AG09309 (cell line): Measurements from ENCODE around the gene NTSR2.

ENCODE experiments used
- DNase-seq: peaks from one replicate; pipeline ENCODE4 v3.0.0-alpha.2; 2010; ENCODE audit warnings: low read depth
- H3K4me3 ChIP-seq: 2 replicates; pipeline ENCODE4 v1.5.1; 2011; ENCODE audit warnings: mild to moderate bottlenecking, low read depth, low read length, moderate library complexity; ENCODE audit not compliant: control insufficient read depth
- CTCF ChIP-seq: IDR thresholded peaks from 2 replicates; pipeline ENCODE4 v1.5.1; 2011; ENCODE audit warnings: mild to moderate bottlenecking, low read depth, low read length, inconsistent platforms; ENCODE audit not compliant: insufficient read depth, control insufficient read depth; ENCODE audit errors: missing control alignments

Gene NTSR2

DNA sequence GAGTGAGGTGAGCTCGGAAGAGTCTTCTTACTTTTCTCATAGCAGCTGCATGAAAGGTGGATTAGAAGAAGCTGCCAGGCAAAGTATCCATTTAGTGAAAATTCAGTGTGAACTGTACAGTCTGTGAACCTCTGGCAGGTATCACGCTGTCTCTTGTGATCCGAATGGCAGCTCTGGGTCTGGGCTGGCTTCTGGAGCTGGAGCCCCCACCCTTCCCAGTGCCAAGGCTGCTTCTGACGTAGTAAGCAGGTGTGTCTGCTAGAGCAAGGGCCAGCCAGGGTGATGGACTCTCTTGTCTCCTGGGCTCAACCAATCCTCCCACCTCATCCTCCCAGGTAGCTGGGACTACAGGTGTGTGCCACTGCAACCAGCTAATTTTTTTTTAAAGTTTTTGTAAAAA lies 14.0 kb upstream of the NTSR2 start:
- TF ChIP-seq CTCF = no peak
- no peak overlapping the region for H3K4me3 ChIP-seq
- no peak for DNase-seq

DNA sequence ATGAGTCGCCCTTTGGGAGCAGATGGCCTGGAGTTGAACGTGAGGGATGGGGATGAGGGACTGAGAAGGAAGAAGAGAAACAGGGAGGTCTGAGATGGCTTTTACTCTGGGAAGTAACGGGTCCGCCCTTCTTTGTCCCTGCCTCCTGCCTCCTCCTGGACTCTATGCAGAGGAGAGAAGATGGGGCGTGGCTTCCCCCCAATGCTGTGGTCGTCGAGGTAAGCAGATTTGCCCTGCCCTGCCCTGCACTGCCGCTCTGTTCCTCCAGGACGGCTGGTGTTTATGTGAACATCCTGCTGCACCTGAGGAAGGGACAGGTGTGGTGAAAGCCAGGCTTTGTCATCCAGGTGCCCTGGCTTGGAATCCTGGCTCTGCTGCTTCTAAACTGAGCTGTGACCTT lies 13.5 kb upstream of the NTSR2 start:
- no peak for TF ChIP-seq CTCF
- DNase-seq = no peak
- no peak overlapping the region for H3K4me3 ChIP-seq

GRCh38 chr2:11682590-11682915 lies 12.6 kb upstream of the NTSR2 start:
- H3K4me3 ChIP-seq = no peak overlapping the region
- no peak for TF ChIP-seq CTCF
- DNase-seq = no peak

DNA sequence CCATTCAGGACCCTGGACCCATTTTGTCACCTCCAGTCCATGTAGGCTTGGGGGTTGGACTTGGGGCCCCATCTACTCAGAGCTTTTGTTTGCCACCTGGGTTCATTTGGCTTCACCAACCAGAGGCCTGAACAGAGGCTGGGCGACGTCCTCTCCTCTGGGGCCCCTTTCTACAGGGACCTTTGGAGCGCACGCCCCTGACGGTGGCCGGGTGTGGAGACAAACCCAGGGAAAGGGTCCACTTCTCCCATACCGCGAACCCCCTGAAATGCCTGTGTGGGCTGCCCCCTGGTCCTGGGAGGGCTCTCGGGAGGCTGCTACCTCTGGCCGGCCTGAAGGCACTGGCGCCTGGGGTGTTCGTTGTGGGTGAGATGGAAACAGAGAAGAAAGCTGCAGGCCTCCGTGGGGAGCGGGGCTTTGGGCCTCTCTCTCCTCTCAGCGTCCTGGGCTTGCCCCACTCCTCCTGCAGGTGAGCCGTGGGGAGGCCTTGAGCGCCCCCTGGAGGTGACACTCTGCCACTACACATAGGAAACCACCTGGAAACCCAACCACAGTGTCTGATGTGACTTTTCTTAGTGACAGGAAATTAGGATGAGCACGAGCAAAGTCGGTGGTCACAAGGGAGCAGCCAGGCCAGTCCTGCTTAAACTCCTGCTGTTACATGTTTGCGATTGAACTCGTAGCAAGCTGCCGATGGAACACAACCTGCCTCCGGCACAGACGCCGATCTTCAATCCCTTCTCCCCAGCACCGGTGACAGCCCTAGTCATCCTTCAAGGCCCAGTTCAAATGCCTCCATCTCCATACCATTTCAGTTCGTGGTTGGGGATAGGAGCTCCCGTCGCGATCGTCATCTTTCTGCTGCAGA lies 12.0 kb upstream of the NTSR2 start:
- TF ChIP-seq CTCF = peak; percentile 77
- H3K4me3 ChIP-seq = no peak overlapping the region
- DNase-seq = no peak

GRCh38 chr2:11680901-11681721 lies 11.1 kb upstream of the NTSR2 start:
- DNase-seq = no peak
- H3K4me3 ChIP-seq = no peak overlapping the region
- TF ChIP-seq CTCF = no peak

DNA sequence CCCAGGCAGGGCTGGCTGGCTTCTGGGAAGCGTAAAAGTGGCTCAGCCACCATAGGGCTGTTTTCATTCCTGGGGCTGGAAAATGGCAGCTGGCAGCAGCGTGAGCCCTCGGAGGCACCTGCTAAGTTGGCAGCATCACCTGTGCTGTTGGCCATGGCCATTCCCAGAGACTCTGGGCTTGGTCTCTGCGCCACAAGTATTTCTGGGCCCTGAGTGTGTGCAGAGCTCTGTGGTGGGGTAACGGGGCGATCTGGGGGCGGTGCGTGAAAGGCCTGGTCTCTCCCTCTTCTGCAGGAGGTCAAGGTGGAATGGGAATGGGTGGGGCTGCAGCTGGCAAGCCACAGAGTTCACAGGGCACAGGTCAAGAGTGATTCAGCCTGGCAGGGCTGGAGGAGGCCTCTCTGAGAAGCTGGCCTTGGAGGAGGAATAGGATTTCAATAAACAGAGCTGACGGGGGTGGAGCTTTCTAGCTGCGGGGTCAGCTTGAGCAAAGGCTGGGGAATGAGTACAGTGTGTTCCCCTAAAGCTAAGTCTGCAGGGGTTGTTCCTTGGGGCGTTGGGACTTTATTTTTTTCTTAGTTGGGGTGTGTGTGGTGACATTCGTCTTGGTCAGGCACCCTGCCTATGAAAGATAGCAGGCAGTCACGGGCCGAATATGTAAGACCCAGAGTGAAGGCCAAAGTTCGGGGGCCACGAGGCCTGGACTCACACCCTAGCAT lies 10.3 kb upstream of the NTSR2 start:
- TF ChIP-seq CTCF = no peak
- no peak for DNase-seq
- no peak overlapping the region for H3K4me3 ChIP-seq
